NB4 (cell line): ENCODE data around the gene UTS2R.
"Not testable (repeated sequence)": the region's sequence is repeated elsewhere in the genome, so short reads cannot be mapped to it uniquely, and the experiment has no call there.

Experiments used
- CTCF ChIP-seq: IDR thresholded peaks from one replicate; pipeline ENCODE4 v1.5.1; 2012; ENCODE audit warnings: low read depth, low read length
- POLR2A ChIP-seq: IDR thresholded peaks from 2 replicates; pipeline ENCODE4 v1.6.1; 2011; ENCODE audit warnings: mild to moderate bottlenecking; ENCODE audit not compliant: insufficient read length; ENCODE audit errors: extremely low read depth

- not testable (repeated sequence) for TF ChIP-seq CTCF, POLR2A
Measured at GRCh38 chr17:82381703-82382009, 10.1 kb downstream of the UTS2R start.
